ENCODE data around the gene DYNLL1.
"Not testable (repeated sequence)": the region's sequence is repeated elsewhere in the genome, so short reads cannot be mapped to it uniquely, and the experiment has no call there.

The DYNLL1 gene

DNA sequence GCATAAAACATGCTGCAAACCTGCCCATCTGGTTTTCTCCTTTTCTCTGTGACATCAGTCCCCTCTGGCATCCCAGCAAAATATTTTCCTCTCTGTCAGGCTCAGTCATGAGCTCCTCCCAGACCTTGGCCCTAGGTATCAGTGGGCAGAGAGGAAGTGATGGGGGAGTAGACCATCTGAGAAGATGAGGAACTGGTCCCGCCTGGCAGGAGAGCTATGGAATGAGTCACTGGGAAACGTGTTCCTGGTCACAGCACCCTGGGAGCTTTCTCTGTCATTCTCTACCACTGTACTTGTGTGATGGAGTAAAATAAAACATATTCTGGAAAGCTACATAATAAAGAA is 21.3 kb upstream of the DYNLL1 start:
- peak; percentile 83 to 94 (median 88) for DNase-seq

DNA sequence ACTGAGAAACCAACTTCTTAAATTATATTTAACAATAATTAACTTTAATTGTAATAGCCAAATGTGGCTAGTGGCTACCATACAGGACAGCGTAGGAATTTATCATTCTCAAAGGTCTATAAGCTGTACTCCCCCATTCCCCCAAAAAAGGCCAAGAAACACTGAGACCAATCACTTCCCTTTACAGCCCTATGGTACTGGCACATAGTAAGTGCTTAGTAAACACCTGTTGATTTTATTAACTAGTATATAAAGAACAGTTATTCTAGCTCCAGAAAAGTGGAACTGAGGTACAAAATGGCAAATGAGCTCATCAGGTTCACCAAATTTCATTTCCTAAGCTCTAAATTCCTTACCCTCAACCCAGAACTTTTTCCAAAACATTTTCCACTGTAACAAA is 20.3 kb upstream of the DYNLL1 start:
- no peak for DNase-seq

DNA sequence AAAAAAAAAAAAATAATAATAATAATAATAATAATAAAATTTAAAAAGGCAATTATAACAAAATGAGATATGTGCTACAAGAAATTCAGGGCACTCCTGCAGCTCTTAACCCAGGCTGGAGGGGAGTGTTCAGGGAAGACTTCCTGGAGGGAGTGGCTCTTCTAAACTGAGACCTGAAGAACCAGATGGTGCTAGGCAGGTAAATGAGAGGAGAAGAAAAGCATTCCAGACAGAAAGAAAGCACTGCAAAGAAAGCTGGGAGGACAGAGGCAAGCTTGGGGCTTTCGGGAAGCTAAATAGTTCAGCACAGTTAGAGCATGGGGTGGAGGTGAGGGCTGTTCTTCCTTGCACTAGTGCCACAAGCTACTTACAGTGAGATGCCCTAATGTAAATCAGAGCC is 16.5 kb upstream of the DYNLL1 start:
- DNase-seq, result no peak

DNA sequence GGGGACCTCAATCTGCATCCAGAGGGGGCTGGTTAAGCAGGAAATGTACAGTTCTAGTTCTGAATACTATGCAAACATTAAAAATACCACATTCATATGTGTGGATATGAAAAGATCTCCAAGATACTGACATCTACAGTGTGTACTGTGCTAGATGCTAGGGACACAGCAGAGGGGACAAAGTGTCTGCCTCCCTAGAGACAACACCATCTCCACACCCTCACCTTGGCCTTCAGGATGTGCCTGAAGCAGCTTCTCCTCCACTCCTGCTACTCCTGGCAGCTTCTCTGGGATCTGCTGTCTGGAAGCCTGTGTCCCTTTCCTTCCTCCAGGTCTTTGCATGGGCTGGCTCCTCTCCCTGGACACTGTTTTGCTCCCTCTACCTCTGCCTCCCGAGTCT is 15.7 kb upstream of the DYNLL1 start:
- no peak for DNase-seq

- DNase-seq, result no peak
Measured at GRCh38 chr12:120481022-120481767, 14.7 kb upstream of the DYNLL1 start.

- DNase-seq, result peak in 3 of 4 experiments; percentile 46 to 65 (median 55)
Measured at GRCh38 chr12:120483621-120484020, 12.3 kb upstream of the DYNLL1 start.

GRCh38 chr12:120485961-120486881 is 9.7 kb upstream of the DYNLL1 start:
- no peak for DNase-seq

DNA sequence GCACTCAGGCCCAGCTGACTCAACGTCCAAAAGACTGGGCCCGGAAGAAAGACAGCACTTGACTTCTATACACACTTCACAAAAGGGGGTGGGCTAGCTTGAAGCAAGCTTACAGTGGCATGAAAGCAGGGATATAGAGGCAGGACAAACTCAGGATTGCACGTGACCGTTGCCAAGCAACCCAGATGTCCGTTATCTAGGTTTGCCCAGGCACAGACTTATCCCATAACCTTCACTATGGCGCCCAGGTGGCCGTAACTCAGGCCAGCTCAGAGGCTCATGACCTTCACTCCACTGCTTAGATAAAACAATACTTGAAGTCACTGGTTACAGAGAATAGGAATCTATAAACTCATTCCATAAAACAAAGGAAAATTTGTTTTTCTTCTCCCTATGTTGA is 8.4 kb upstream of the DYNLL1 start:
- not testable (repeated sequence) for DNase-seq

DNA sequence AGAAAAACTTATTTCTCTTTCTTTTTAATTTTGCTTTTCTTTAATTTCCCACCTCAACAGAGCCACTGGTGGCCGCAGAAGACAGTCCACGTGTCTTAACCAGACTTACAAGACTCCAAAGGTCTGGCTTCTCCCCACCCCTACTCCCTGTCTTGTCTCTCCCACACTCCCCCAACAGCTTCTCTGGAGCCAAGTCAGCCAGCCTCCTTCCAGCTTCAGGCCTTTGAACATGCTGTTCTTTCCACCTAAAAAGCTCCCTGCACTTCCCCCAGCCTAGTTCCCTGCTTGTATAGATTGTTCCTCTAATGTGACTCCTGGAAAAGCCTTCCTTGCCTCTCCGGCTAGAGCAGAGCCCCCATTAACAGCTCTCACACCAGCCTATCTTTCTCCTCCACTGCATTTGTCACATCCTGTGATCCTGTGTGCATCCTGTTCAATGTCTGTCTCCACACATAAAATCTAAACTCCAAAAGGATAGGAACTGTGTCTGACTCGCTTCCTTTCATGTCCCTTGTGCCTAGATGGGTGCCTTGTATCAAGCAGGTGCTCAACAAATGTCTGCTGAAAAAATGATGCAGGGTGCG is 7.8 kb upstream of the DYNLL1 start:
- no peak for DNase-seq

- peak in 2 of 4 experiments; percentile 13 to 31 for DNase-seq
Measured at GRCh38 chr12:120489018-120489417, 6.9 kb upstream of the DYNLL1 start.

GRCh38 chr12:120490325-120490724 is 5.6 kb upstream of the DYNLL1 start:
- DNase-seq, result no peak

DNA sequence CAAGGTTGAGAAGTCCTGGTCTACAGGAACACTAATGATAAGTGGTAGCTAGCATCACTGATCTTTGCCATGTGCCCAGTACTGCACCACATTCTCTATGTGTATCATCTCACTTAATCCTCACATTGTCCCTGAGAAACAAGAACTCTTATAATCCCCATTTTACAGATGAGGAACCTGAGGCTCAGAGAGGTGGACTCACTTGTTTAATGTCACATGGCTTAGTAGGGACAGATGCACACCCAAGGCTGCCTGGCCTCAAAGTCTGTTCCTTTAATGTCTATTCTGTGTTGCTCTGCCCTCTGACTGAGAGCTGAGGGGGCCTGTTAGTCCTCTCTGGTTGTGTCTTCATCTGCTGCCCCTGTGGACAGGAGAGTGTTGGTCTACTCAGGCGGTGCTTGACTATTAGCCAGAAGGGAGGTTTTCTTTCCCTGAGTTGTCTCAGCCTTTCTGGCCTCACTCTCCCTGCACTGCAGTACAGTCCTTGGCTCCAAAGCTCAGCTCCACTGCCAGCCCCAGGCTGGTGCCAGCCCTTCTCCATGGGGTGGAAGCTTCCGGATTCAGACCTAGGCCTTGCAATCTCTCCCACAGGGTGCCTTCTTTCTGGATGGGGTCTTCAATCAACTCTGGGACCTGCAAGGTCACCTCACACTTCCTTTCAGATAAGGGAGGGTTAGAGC is 4.9 kb upstream of the DYNLL1 start:
- DNase-seq, result no peak

GRCh38 chr12:120495186-120495730 is 655 bp upstream of the DYNLL1 start:
- DNase-seq, result no peak

DNA sequence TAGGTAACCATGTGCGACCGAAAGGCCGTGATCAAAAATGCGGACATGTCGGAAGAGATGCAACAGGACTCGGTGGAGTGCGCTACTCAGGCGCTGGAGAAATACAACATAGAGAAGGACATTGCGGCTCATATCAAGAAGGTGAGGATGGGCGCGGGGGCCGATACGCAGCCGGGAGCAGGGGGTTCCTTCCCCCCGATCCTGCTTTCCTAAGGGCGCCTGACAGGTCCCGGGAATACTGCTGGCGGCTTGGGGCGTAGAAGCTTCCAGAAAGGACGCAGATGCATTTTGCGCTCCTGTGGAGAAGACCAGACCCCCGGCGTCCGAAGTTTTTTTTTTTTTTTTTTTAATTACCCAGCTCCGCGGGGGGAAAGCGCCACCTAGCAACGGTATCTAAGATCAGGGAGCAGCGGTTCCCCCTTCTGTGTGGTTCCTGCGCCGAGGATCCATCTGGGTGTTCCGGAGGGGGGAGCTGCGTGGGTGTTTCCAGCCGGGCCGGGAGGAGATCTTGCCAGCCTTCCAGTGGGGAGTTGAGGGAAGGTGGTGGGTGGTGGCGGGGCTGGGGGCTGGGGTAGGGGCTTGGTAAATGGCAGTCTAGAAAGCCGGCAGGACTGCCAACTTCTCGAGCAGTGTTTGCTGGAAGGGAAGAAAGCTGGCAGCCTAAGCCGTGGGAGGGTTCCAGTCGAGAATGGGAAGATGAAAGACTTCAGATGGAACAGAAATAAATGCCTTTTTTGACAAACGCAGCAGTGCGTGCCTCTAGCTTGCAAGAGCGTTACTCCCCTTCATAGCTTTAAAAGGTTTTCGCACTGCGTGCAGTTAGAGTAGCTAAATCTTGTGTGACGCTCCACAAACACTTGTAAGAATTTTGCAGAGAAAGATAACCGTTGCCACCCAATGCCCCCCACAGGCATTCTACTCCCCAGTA is 764 bp downstream of the DYNLL1 start:
- peak; percentile 69 to 88 (median 83) for DNase-seq

- no peak for DNase-seq
Measured at GRCh38 chr12:120497524-120498150, 1.7 kb downstream of the DYNLL1 start.

GRCh38 chr12:120498870-120499515 is 3.1 kb downstream of the DYNLL1 start:
- DNase-seq, result no peak

DNA sequence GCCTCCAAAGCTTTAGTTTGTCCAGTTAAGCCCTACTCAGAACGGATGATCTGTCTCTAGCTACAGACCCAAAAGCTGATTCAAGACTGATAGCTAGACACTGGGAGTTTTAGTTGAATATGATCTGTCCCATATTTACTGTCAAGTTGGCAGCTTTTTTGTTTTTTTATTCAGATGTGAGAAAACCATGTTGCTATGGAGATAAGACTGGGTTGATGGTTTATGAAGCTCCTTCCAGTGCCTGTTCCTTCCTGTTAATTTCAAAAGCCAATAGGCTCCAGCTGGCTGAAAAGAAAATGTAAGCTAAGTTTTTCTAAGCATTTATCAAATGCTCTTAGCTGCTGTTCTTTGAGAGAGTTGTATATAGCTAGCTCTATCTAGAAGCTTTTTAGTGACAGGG is 4.7 kb downstream of the DYNLL1 start:
- no peak for DNase-seq

- no peak for DNase-seq
Measured at GRCh38 chr12:120504587-120504986, 8.7 kb downstream of the DYNLL1 start.

DNA sequence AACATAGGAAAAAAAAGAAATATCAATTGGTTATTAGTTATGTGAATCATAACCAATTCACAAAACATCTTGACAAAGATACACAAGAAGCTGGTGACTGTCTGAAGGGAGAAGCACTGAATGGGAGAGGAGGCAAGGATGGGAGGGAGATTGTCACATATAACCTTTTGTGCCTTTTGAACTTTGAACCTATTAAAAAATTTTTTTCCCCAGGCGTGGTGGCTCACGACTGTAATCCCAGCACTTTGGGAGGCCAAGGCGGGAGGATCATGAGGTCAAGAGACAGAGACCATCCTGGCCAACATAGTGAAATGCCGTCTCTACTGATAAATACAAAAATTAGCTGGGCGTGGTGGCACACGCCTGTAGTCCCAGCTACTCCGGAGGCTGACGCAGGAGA is 12.6 kb downstream of the DYNLL1 start:
- DNase-seq, result no peak

DNA sequence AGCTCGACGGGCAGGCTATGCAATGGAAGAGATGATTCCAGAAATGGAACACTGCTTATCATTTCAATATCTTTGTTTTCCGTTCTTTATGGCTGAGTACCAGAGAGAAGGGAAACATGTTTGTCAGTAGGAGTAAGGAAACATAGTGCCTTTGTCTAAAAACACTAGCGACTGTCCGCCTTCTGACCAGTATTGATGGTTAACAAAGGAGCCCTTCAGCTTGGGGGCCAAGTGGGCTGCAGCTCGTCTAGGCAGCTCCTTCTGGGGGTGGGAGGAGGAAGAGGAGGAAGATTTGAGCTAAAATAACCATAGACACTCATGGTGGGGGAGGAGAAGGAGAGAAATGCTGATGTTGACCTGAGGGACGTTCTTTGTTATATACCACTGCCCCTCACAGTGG is 18.1 kb downstream of the DYNLL1 start:
- no peak for DNase-seq

All from suppressor macrophage (primary cell).